Measurements from ENCODE around the gene LRRN3.

GRCh38 chr7:111145472-111145871 lies 54.5 kb downstream of the LRRN3 start:
- TF ChIP-seq, protein P1, sequence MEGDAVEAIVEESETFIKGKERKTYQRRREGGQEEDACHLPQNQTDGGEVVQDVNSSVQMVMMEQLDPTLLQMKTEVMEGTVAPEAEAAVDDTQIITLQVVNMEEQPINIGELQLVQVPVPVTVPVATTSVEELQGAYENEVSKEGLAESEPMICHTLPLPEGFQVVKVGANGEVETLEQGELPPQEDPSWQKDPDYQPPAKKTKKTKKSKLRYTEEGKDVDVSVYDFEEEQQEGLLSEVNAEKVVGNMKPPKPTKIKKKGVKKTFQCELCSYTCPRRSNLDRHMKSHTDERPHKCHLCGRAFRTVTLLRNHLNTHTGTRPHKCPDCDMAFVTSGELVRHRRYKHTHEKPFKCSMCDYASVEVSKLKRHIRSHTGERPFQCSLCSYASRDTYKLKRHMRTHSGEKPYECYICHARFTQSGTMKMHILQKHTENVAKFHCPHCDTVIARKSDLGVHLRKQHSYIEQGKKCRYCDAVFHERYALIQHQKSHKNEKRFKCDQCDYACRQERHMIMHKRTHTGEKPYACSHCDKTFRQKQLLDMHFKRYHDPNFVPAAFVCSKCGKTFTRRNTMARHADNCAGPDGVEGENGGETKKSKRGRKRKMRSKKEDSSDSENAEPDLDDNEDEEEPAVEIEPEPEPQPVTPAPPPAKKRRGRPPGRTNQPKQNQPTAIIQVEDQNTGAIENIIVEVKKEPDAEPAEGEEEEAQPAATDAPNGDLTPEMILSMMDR (conservative IDR thresholded peaks at IDR 0.05; ENCODE audit: low read length), result no peak
- TF ChIP-seq EZH2phosphoT487 (IDR thresholded peaks at IDR 0.05; ENCODE audit: borderline replicate concordance), result no peak
